ENCODE results near the gene PREPL. TPM values are rescaled to one million over a fixed set of nuclear protein-coding genes. Genes with fewer than 3 reads are reported as not detected.

PREPL gene
- total and polyA plus RNA-seq, 2 of the 13 experiments (the other 11 are each of a cell fraction or from before 2014, with no cell fraction given), result 19.7 to 34.3 TPM

DNA sequence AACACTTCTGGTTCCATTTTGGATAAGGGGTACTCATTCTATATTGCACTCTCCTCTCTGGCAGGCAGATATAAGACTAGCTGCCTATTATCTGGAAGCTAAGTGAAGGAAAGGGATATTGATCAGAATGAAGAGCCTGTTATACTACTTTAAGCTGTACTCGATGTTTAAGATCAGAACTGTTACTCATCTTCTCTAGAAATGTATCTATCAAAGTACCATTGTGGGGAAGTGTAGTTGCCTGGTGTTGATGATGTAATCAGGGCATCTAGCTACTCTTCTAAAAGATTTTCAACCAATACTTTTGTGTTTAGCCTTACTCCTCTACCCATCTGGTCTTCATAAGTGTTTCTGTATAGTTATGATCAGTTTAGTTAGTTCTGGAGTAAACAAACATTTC is 6.3 kb upstream of the PREPL start:
- Histone ChIP-seq H3K4me1 (ENCODE audit: insufficient read depth, low read length) (peaks cover 16% of the 10 kb centered on the region), H3K4me3 (replicated peaks in 1 of 3; ENCODE audit: insufficient read depth in 1 of 3, low read depth in 2 of 3, low read length in 3 of 3) (no peak overlapping the region), H3K9me3 (ENCODE audit: low read length) (no peaks in the 10 kb centered on the region), H2AFZ (ENCODE audit: low read length) (no peak overlapping the region), H3K27me3 (ENCODE audit: control insufficient read depth in 1 of 2, insufficient read depth in 2 of 2, low read length in 2 of 2) (no peaks in the 10 kb centered on the region; a peak in 1 of 5 replicates), H3K79me2 (ENCODE audit: insufficient read depth, low read length) (peaks cover 30% of the 10 kb centered on the region), H3K27ac (ENCODE audit: extremely low read length, insufficient read depth, low read length) (no peak overlapping the region), H4K20me1 (ENCODE audit: insufficient read depth, low read length) (no peaks in the 10 kb centered on the region; the same call in 1 of the 2 replicates), H3K4me2 (ENCODE audit: low read depth, low read length) (no peak overlapping the region), H3K36me3 (replicated peaks in 1 of 2; ENCODE audit: control insufficient read depth in 1 of 2, insufficient read depth in 2 of 2, low read length in 2 of 2) (no peaks in the 10 kb centered on the region), H3K9ac (ENCODE audit: insufficient read depth, low read depth, low read length) (no peak overlapping the region)
- in situ Hi-C loops (cut with HindIII; ENCODE audit: extremely low pct_ligation_motif_present, low pct_unique_long_range_greater_than_20kb), result no loop called here
- intact Hi-C loops (cut with micrococcal nuclease; ENCODE audit: unreplicated experiment), result no loop called here
- TF ChIP-seq ATF7 (IDR thresholded peaks at IDR 0.05) (peak; percentile 44; the same call in 1 of the 2 replicates), ATF7 (CRISPR knock-in tag; IDR thresholded peaks at IDR 0.05) (no peak), REPIN1 (CRISPR knock-in tag; IDR thresholded peaks at IDR 0.05; ENCODE audit: borderline replicate concordance, low read depth) (no peak), SIX1 (CRISPR knock-in tag; IDR thresholded peaks at IDR 0.05; ENCODE audit: borderline replicate concordance) (no peak), WIZ (CRISPR knock-in tag; IDR thresholded peaks at IDR 0.05) (no peak)
- DNase-seq (ENCODE audit: low spot score) (no peak), FAIRE-seq (no peak), ATAC-seq (no peak)
- no TSS peak for BruUV-seq (replicated peaks)
- ChIA-PET POLR2A (no interaction called here), CTCF (ENCODE audit: low intra/inter-chr PET ratio, low total read pairs) (no interaction called here)
- WGBS (ENCODE audit: low lambda C conversion rate), result 88% methylated on average over 1 of the region's 1 CpG

DNA sequence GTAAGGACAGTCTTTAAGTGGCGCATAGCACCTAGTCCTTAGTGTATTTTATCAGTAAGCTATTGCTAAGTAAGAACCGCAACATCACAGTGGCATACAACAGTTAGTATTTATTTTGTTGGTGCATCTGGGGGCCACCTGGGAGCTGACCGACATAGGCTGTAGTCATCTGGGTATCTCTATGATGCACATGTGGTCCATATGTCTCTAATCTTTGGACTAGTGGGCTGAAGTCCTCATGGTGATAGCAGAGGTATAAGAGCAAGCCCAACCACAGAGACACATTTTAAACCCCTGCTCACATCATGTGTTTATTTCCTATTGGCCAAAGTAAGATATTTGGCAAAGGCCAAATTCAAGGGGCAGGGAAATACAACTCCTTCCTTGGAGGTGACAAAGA is 3.3 kb upstream of the PREPL start:
- no peak overlapping the region for H3K27ac ChIP-seq (ENCODE audit: extremely low read length, insufficient read depth, low read length)
- WGBS (ENCODE audit: low lambda C conversion rate), result 100% methylated on average over 3 of the region's 3 CpGs
- no peak overlapping the region for H3K4me3 ChIP-seq (replicated peaks in 1 of 3; ENCODE audit: insufficient read depth in 1 of 3, low read depth in 2 of 3, low read length in 3 of 3)
- peaks cover 41% of the 10 kb centered on the region for H3K79me2 ChIP-seq (ENCODE audit: insufficient read depth, low read length)
- ChIA-PET POLR2A (no interaction called here), CTCF (ENCODE audit: low intra/inter-chr PET ratio, low total read pairs) (no interaction called here)
- no peaks in the 10 kb centered on the region for H3K36me3 ChIP-seq (replicated peaks in 1 of 2; ENCODE audit: control insufficient read depth in 1 of 2, insufficient read depth in 2 of 2, low read length in 2 of 2)
- H3K4me2 ChIP-seq (ENCODE audit: low read depth, low read length), result no peak overlapping the region
- H3K27me3 ChIP-seq (ENCODE audit: control insufficient read depth in 1 of 2, insufficient read depth in 2 of 2, low read length in 2 of 2), result no peaks in the 10 kb centered on the region; a peak in 1 of 5 replicates
- H3K4me1 ChIP-seq (ENCODE audit: insufficient read depth, low read length), result peaks cover 27% of the 10 kb centered on the region
- no peak overlapping the region for H3K9ac ChIP-seq (ENCODE audit: insufficient read depth, low read depth, low read length)
- no peak overlapping the region for H2AFZ ChIP-seq (ENCODE audit: low read length)
- no TSS peak for BruUV-seq (replicated peaks)
- intact Hi-C loops (cut with micrococcal nuclease; ENCODE audit: unreplicated experiment) (no loop called here), in situ Hi-C loops (cut with HindIII; ENCODE audit: extremely low pct_ligation_motif_present, low pct_unique_long_range_greater_than_20kb) (no loop called here)
- no peak for DNase-seq (ENCODE audit: low spot score)
- TF ChIP-seq MIER2 (CRISPR knock-in tag; IDR thresholded peaks at IDR 0.05) (no peak), TAF1 (CRISPR knock-in tag; IDR thresholded peaks at IDR 0.05) (no peak), KLF13 (CRISPR knock-in tag; IDR thresholded peaks at IDR 0.05) (no peak), KLF6 (CRISPR knock-in tag; IDR thresholded peaks at IDR 0.05) (no peak)
- TF ChIP-seq, protein P1, sequence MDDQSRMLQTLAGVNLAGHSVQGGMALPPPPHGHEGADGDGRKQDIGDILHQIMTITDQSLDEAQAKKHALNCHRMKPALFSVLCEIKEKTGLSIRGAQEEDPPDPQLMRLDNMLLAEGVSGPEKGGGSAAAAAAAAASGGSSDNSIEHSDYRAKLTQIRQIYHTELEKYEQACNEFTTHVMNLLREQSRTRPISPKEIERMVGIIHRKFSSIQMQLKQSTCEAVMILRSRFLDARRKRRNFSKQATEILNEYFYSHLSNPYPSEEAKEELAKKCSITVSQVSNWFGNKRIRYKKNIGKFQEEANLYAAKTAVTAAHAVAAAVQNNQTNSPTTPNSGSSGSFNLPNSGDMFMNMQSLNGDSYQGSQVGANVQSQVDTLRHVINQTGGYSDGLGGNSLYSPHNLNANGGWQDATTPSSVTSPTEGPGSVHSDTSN (CRISPR knock-in tag; IDR thresholded peaks at IDR 0.05; ENCODE audit: borderline replicate concordance), result no peak
- FAIRE-seq, result no peak
- no peak for ATAC-seq
- H3K9me3 ChIP-seq (ENCODE audit: low read length), result no peaks in the 10 kb centered on the region
- H4K20me1 ChIP-seq (ENCODE audit: insufficient read depth, low read length), result no peaks in the 10 kb centered on the region
